Measurements from ENCODE around the gene XBP1. TPM values are rescaled to one million over a fixed set of nuclear protein-coding genes. Genes with fewer than 3 reads are reported as not detected.
"Not testable (repeated sequence)": the region's sequence is repeated elsewhere in the genome, so short reads cannot be mapped to it uniquely, and the experiment has no call there.

The XBP1 gene
- total and polyA plus RNA-seq, 7 experiments from 2014 or later = 120 to 417 (median 173) TPM

GRCh38 chr22:28808716-28809355, 8.5 kb upstream of the XBP1 start:
- peak overlapping the region in 8 of 9 donors; percentile 51 to 91 (median 69) for H3K27ac Mint-ChIP-seq

DNA sequence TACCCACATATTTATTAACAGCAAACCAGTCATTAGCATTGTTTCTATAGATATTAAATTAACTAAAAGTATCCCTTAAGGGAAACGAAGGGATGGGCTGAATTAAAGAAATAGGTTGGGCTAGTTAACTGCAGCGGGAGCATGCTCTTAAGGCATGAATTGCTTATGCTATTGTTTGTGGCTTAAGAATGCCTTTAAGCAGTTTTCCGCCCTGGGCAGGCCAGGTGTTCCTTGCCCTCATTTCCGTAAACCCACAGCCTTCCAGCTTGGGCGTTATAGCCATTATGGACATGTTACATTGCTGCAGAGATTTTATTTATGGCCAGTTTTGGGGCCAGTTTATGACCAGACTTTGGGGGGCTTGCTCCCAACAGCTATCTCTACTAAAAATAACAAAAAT, 5.1 kb upstream of the XBP1 start:
- not testable (repeated sequence) for H3K36me3 ChIP-seq (ENCODE audit: control insufficient read depth in 2 of 3, insufficient read depth in 3 of 3, low read length in 3 of 3); H3K4me3 ChIP-seq (ENCODE audit: low read length); DNase-seq; H3K9me3 ChIP-seq (ENCODE audit: control insufficient read depth in 2 of 3, low read length in 3 of 3); ATAC-seq; H3K9me3 Mint-ChIP-seq; H3K27ac ChIP-seq (ENCODE audit: low read depth, low read length); H3K27me3 Mint-ChIP-seq; H3K4me3 Mint-ChIP-seq; H3K27me3 ChIP-seq (ENCODE audit: control insufficient read depth in 2 of 2, insufficient read depth in 2 of 2, low read length in 2 of 2)
- CTCF ChIA-PET = interaction anchor here (1.2 kb wide), 1 partner anchor 23 kb away, joined by 3 read pairs; no protein-coding TSS in a partner anchor
- peaks cover 0 to 33% (median 12%) of the 10 kb centered on the region in 5 donors for H3K36me3 Mint-ChIP-seq
- POLR2A ChIA-PET = interaction anchor here (7.4 kb wide), 1 partner anchor 16 kb away, joined by 105 read pairs; no protein-coding TSS in a partner anchor
- H3K4me1 Mint-ChIP-seq = peaks cover 29 to 63% (median 45%) of the 10 kb centered on the region in 7 donors
- H3K27ac Mint-ChIP-seq = peak overlapping the region in 5 of 9 donors; percentile 1 to 71 (median 40)
- intact Hi-C loops (cut with micrococcal nuclease) = loop anchor here in 1 of 2 donors (10.0 kb wide), 1 partner anchor 131 kb away; the partner anchor contains the start of gene TTC28
- peaks cover 30 to 33% of the 10 kb centered on the region in 2 donors for H3K4me1 ChIP-seq (ENCODE audit: control insufficient read depth in 2 of 2, insufficient read depth in 2 of 2, low read length in 2 of 2)

More at GRCh38 chr22:28808716-28809355, 8.5 kb upstream of the XBP1 start:
- no peak for ATAC-seq
- no peaks in the 10 kb centered on the region for H3K9me3 Mint-ChIP-seq
- intact Hi-C loops (cut with micrococcal nuclease) = loop anchor here in 1 of 2 donors (10.0 kb wide), 1 partner anchor 134 kb away; the partner anchor contains the start of gene TTC28
- no peak for DNase-seq
- Histone ChIP-seq H3K4me3 (ENCODE audit: low read length) (no peak overlapping the region), H3K27me3 (ENCODE audit: control insufficient read depth in 2 of 2, insufficient read depth in 2 of 2, low read length in 2 of 2) (no peaks in the 10 kb centered on the region), H3K4me1 (ENCODE audit: control insufficient read depth in 2 of 2, insufficient read depth in 2 of 2, low read length in 2 of 2) (peaks cover 39% of the 10 kb centered on the region in 2 donors), H3K27ac (ENCODE audit: low read depth, low read length) (peak overlapping the region; percentile 16), H3K36me3 (ENCODE audit: control insufficient read depth in 2 of 3, insufficient read depth in 3 of 3, low read length in 3 of 3) (peaks cover 0 to 4% (median 0%) of the 10 kb centered on the region in 3 experiments), H3K9me3 (ENCODE audit: control insufficient read depth in 2 of 3, low read length in 3 of 3) (no peaks in the 10 kb centered on the region)
- peaks cover 0 to 30% (median 12%) of the 10 kb centered on the region in 5 donors for H3K36me3 Mint-ChIP-seq
- ChIA-PET CTCF (interaction anchor here (0.5 to 0.8 kb wide), 3 partner anchors 11 to 771 kb away, joined by 3 to 11 read pairs (median 4); no protein-coding TSS in a partner anchor), POLR2A (interaction anchor here (0.7 to 10.0 kb wide), 6 partner anchors 8 to 75 kb away, joined by 4 to 194 read pairs (median 5); partner anchors contain the start of genes CCDC117 and XBP1)
- H3K4me3 Mint-ChIP-seq = peak overlapping the region in 6 of 10 donors; percentile 4 to 87 (median 30)
- H3K27me3 Mint-ChIP-seq = no peaks in the 10 kb centered on the region
- H3K4me1 Mint-ChIP-seq = peaks cover 48 to 78% (median 61%) of the 10 kb centered on the region in 7 donors

DNA sequence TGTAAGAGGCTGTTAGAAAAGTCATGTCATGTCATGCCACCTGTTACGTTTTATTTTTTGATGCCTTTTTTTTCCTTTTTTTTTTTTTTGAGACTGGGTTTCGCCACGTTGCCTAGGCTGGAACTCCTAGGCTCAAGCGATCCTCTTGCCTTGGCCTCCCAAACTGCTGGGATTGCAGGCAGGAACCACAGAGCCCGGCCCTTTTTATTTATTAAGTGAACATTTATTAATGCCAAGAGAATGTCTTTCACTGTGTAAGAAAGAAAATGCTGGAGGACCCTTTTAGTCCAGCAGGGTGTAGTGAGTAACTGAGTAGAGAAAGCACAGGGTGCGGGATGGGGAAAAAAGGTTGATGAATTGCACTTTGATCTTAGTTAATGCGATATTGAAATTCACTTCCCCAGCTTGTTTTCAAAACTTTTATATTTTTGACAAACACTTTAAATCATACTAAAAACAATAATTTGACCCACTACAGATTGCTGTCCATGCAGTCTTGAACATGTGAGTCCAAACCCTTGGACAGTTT, 2.3 kb upstream of the XBP1 start:
- CTCF ChIA-PET = interaction anchor here (0.6 to 4.4 kb wide), 8 partner anchors 8 to 353 kb away, joined by 3 to 26 read pairs (median 4); no protein-coding TSS in a partner anchor
- Mint-ChIP-seq H3K9me3 (peaks cover 0 to 6% (median 0%) of the 10 kb centered on the region in 11 donors), H3K4me3 (peak overlapping the region; percentile 86 to 96 (median 93)), H3K27me3 (no peaks in the 10 kb centered on the region), H3K36me3 (peaks cover 6 to 39% (median 14%) of the 10 kb centered on the region in 5 donors), H3K27ac (peak overlapping the region; percentile 83 to 99 (median 92)), H3K4me1 (peaks cover 20 to 55% (median 38%) of the 10 kb centered on the region in 7 donors)
- H3K36me3 ChIP-seq (ENCODE audit: control insufficient read depth in 2 of 3, insufficient read depth in 3 of 3, low read length in 3 of 3) = peaks cover 0 to 11% (median 0%) of the 10 kb centered on the region in 3 experiments
- POLR2A ChIA-PET = interaction anchor here (1.4 to 7.8 kb wide), 6 partner anchors 8 to 29 kb away, joined by 4 to 194 read pairs (median 55); partner anchors contain the start of gene CCDC117
- no peaks in the 10 kb centered on the region for H3K27me3 ChIP-seq (ENCODE audit: control insufficient read depth in 2 of 2, insufficient read depth in 2 of 2, low read length in 2 of 2)
- peak in 6 of 9 donors; percentile 18 to 48 (median 32) for DNase-seq
- ATAC-seq = no peak
- peak overlapping the region; percentile 99 for H3K27ac ChIP-seq (ENCODE audit: low read depth, low read length)
- H3K4me3 ChIP-seq (ENCODE audit: low read length) = peak overlapping the region; percentile 40
- no peaks in the 10 kb centered on the region for H3K9me3 ChIP-seq (ENCODE audit: control insufficient read depth in 2 of 3, low read length in 3 of 3)
- peaks cover 14 to 26% of the 10 kb centered on the region in 2 donors for H3K4me1 ChIP-seq (ENCODE audit: control insufficient read depth in 2 of 2, insufficient read depth in 2 of 2, low read length in 2 of 2)
- intact Hi-C loops (cut with micrococcal nuclease) = loop anchor here in 1 of 2 donors (1.0 to 10.0 kb wide), 4 partner anchors 21 to 885 kb away; partner anchors contain the start of genes PITPNB and TTC28

DNA sequence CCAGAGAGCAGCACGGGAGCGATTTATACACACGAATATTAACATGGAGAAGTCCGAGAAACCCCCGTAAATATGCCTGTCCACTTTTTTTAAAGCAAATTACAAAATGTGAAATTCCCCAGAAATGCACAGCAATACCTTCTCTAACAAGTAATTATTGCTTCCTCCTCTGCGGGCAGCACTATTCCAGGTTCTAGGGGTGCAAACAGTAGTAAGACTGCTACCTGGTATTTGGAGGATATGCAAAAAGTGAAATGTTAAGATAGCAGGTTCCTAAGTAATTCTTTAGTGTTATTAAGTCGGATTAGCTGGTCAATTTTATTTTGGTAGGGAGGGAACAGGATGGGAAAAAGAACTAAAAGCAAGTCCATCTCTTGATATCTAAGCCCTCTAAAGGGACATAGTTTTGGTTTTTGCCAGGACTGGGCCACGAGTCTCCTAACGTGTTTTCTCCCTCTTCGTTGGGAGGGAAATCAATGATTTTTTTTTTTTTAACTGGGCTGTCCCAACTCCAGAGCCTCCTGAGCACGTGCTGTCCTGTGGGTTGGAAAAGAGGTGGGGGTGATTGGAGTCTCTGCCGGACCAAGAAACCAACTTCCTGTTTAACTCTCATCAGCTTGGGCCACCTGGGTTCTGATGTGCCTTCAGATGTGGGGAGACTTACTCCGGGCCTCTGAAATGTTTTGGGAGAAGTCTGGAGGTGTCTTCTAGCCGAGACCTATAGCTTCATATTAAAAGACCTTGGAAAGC, 1.7 kb upstream of the XBP1 start:
- Histone ChIP-seq H3K9me3 (ENCODE audit: control insufficient read depth in 2 of 3, low read length in 3 of 3) (no peaks in the 10 kb centered on the region), H3K27me3 (ENCODE audit: control insufficient read depth in 2 of 2, insufficient read depth in 2 of 2, low read length in 2 of 2) (no peaks in the 10 kb centered on the region), H3K27ac (ENCODE audit: low read depth, low read length) (peak overlapping the region; percentile 99), H3K4me3 (ENCODE audit: low read length) (peak overlapping the region; percentile 40), H3K36me3 (ENCODE audit: control insufficient read depth in 2 of 3, insufficient read depth in 3 of 3, low read length in 3 of 3) (peaks cover 0 to 15% (median 4%) of the 10 kb centered on the region in 3 experiments), H3K4me1 (ENCODE audit: control insufficient read depth in 2 of 2, insufficient read depth in 2 of 2, low read length in 2 of 2) (peaks cover 14 to 31% of the 10 kb centered on the region in 2 donors)
- no peaks in the 10 kb centered on the region for H3K27me3 Mint-ChIP-seq
- DNase-seq (peak in 1 of 9 donors; percentile 34), ATAC-seq (no peak)
- H3K36me3 Mint-ChIP-seq = peaks cover 6 to 43% (median 16%) of the 10 kb centered on the region in 5 donors
- ChIA-PET POLR2A (interaction anchor here (0.6 to 7.8 kb wide), 7 partner anchors 11 to 724 kb away, joined by 3 to 194 read pairs (median 46); partner anchors contain the start of gene CCDC117), CTCF (interaction anchor here (0.6 to 4.4 kb wide), 7 partner anchors 8 to 353 kb away, joined by 3 to 26 read pairs (median 5); no protein-coding TSS in a partner anchor)
- intact Hi-C loops (cut with micrococcal nuclease) = loop anchor here in 1 of 2 donors (1.0 to 10.0 kb wide), 5 partner anchors 21 to 885 kb away; partner anchors contain the start of genes PITPNB, TTC28 and ZNRF3
- peaks cover 0 to 6% (median 0%) of the 10 kb centered on the region in 11 donors for H3K9me3 Mint-ChIP-seq
- peak overlapping the region; percentile 86 to 96 (median 93) for H3K4me3 Mint-ChIP-seq
- H3K27ac Mint-ChIP-seq = peak overlapping the region; percentile 83 to 99 (median 92)
- H3K4me1 Mint-ChIP-seq = peaks cover 22 to 58% (median 41%) of the 10 kb centered on the region in 7 donors

GRCh38 chr22:28799606-28800307, 612 bp downstream of the XBP1 start:
- H3K4me3 ChIP-seq (ENCODE audit: low read length) = peak overlapping the region; percentile 81
- ChIA-PET POLR2A (interaction anchor here (1.3 to 7.8 kb wide), 10 partner anchors 12 to 880 kb away, joined by 3 to 194 read pairs (median 30); partner anchors contain the start of genes CCDC117, CHEK2, HSCB and PITPNB), CTCF (interaction anchor here (0.7 to 4.4 kb wide), 5 partner anchors 9 to 199 kb away, joined by 3 to 26 read pairs (median 4); no protein-coding TSS in a partner anchor)
- Mint-ChIP-seq H3K9me3 (peaks cover 0 to 6% (median 0%) of the 10 kb centered on the region in 11 donors), H3K4me3 (peak overlapping the region; percentile 91 to 99 (median 94)), H3K27ac (peak overlapping the region; percentile 90 to 99 (median 99)), H3K27me3 (no peaks in the 10 kb centered on the region), H3K36me3 (peaks cover 11 to 58% (median 21%) of the 10 kb centered on the region in 5 donors), H3K4me1 (peaks cover 33 to 68% (median 56%) of the 10 kb centered on the region in 7 donors)
- H3K4me1 ChIP-seq (ENCODE audit: control insufficient read depth in 2 of 2, insufficient read depth in 2 of 2, low read length in 2 of 2) = peaks cover 30 to 41% of the 10 kb centered on the region in 2 donors
- no peaks in the 10 kb centered on the region for H3K9me3 ChIP-seq (ENCODE audit: control insufficient read depth in 2 of 3, low read length in 3 of 3)
- ATAC-seq (peak; percentile 33), DNase-seq (peak in 3 of 9 donors; percentile 18 to 61 (median 30))
- peaks cover 21 to 37% (median 27%) of the 10 kb centered on the region in 3 experiments for H3K36me3 ChIP-seq (ENCODE audit: control insufficient read depth in 2 of 3, insufficient read depth in 3 of 3, low read length in 3 of 3)
- intact Hi-C loops (cut with micrococcal nuclease) = loop anchor here (1.0 to 10.0 kb wide), 11 partner anchors 7 to 885 kb away; partner anchors contain the start of genes HSCB (in 2 of the 2), PITPNB (in 2 of the 2), CCDC117 (in 1 of the 2) and TTC28 (in 1 of the 2)
- H3K27me3 ChIP-seq (ENCODE audit: control insufficient read depth in 2 of 2, insufficient read depth in 2 of 2, low read length in 2 of 2) = no peaks in the 10 kb centered on the region
- H3K27ac ChIP-seq (ENCODE audit: low read depth, low read length) = peak overlapping the region; percentile 99
